ENCODE data around the gene CCNI.
"Not testable (repeated sequence)": the region's sequence is repeated elsewhere in the genome, so short reads cannot be mapped to it uniquely, and the experiment has no call there.

CCNI gene

DNA sequence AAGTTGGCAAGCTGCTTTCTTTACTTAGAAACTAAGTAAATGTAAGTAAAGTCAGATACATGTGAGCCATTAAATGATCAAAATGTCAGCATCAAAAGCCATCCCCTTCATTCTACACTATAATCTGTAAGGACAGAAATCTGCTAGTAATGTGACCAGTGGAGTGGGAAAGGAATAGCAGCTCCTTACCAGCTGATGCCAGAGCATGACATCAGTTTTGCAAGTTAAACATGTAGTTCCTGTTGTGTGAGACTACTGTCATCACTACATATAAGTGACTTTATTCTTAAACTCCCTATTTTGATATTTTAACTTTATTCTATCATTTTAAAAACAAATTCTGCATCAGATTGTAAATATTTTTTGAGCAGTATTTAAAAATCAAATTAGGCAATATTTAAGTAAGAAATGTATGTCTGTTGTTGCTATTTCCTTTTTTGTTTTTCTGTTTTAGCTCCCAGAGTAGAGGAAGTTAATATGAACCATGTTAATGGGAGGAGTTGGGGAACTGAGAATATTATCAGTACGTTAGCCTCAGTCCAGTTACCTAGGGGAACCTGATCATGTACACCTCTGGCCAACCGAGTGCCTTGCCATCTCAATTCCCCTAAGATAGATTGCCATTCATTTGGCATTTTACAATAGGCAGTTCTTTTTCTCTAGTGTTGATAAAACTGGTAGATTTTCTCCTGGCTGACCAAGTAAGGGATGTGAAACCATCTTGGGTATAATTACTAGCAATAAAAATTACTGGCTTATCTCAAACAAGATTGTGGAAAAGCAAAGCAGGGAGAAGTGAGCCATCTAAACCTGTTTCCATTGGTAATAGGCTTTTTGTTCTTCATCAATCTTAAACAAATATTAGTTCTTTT, 34.7 kb downstream of the CCNI start:
- DNase-seq (ENCODE audit: extremely low read depth in 1 of 2, low read depth in 1 of 2), result no peak

DNA sequence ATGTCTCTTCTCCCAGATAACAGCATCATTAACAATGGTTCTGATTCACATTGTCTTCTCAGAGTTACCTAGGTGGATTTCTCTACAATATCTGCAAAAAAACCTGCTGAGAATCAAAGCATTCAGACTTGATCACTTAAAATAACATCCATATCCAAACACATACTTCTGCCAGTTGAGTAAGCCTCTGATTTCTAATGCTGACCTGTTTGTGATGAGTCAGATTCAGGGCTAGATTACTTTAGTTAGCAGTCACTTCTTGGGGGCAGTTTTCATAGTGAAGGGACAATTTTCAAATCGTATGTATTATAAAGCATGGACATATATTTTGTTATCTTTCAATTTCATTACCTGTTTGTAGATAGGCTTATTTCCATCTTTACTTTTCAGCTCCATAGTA, 35.5 kb downstream of the CCNI start:
- DNase-seq (ENCODE audit: extremely low read depth in 1 of 2, low read depth in 1 of 2), result no peak

DNA sequence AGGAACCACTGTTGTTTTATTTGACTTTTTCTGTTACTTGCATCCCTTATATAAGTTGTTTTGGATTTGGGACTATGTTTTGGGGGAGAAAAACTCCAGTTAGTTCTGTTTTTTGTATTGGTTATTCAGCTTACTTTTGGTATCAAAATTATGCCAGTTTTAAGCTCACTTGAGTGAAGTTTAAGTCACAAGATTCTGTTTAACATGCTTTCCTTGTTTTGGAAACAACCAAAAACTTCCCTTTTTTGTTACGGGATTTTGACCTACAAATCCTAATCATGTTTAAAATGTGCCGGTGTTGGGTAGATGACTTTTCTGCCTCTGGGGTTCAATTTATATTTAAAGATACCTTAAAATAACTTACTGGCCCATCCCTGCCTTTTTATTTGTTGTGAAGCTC, 36.0 kb downstream of the CCNI start:
- no peak for DNase-seq (ENCODE audit: extremely low read depth in 1 of 2, low read depth in 1 of 2)

DNA sequence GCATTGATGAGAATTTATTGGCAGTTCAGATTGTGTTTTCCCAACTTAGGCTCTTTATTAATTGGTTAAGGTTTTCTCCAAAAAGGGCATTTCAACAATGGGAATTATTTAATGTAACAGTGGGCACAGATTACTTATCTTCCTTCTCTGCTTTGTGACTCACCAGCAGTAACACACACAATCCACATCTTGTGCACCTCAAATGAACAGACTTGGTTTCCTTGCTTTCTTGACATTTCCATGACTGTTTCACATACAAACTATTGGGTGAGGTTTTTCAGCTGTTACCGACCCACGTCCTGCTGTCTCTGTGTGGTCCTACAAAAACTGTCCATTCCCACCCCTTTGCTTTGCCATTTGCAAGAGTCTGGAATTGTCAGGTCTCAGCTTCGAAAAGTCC, 38.1 kb downstream of the CCNI start:
- DNase-seq (ENCODE audit: extremely low read depth in 1 of 2, low read depth in 1 of 2), result no peak

DNA sequence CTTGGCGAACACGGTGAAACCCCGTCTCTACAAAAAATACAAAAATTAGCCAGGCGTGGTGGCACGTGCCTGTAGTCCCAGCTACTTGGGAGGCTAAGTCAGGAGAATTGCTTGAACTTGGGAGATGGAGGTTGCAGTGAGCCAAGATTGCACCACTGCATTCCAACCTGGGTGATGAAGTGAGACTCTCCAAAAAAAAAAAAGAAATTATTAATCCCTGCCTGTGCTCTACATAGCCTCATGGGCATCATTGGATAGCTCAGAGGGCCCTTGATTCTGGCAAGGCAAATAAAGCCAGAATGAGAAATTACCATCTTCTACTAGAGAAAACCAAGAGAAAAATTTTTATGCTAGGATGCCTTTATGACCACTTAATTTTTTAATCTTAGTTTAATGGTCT, 38.6 kb downstream of the CCNI start:
- not testable (repeated sequence) for DNase-seq (ENCODE audit: extremely low read depth in 1 of 2, low read depth in 1 of 2)

DNA sequence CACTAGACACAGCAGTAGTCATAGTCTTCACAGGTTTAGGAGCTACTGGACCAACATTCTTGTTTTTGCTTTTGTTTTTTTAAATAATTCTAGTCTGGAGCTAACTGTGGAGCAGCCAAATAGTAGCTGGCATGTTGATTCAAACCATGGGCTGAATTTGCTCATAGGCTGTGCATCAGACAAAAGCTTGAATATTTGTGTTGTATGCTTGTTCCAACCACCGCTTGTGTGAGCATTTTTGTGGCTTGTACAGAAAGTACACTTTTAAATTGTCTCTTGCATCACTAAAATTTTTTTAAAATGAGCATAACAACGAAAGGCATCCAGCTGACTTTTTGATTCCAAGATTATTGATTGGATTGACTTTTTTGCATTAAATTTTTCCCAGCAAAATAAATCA, 39.6 kb downstream of the CCNI start:
- no peak for DNase-seq (ENCODE audit: extremely low read depth in 1 of 2, low read depth in 1 of 2)

DNA sequence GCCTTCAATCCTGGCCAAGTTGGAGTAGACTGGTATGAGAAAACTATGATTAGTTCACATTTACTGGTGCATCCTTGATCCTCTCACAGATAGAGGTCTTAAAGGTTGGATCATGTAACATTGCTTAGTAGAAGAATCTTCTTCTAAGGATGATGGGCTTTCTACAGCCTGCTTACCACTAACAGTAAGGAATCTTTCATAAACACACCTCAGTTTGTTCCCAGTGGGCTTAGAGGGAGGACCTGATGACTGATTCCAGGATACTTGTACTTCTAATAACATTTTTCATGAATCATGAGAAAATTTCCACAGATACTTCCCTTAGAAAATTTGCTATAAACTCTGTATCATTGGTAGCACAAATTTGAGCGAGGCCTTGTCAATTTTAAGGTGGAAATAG, 40.6 kb downstream of the CCNI start:
- DNase-seq (ENCODE audit: extremely low read depth in 1 of 2, low read depth in 1 of 2), result no peak

DNA sequence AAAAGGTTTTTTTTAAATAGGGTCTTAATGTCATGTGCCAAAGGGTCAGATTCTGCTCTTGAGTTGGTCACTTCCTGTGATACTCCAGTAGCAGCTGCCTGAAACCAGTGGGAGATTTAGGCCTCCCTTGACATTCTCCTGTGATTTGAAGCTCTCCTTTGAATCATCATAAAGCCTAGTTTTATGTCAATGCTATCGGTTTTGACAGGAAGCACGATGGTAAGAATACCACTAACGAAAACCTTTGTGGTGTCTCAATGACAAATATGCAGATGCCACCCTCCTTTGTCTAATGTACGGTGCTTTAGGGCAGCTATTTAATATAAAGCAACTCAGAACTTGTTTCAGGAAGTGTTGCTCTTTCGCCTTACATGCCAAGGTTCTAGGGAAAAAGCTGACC, 44.2 kb downstream of the CCNI start:
- DNase-seq (ENCODE audit: extremely low read depth in 1 of 2, low read depth in 1 of 2), result no peak

DNA sequence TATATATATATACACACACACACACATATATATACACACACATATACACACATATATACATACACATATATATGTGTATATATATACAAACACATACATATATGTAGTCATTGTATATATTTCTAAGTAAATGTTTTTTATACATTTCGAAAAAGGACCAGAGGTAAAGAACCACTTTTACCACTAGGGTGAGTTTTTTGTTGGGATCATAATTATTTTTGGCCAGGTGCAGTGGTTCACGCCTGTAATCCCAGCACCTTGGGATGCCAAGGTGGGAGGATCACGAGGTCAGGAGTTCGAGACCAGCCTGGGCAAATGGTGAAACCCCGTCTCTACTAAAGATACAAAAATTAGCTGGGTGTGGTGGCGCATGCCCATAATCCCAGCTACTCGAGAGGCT, 46.0 kb downstream of the CCNI start:
- not testable (repeated sequence) for DNase-seq (ENCODE audit: extremely low read depth in 1 of 2, low read depth in 1 of 2)

DNA sequence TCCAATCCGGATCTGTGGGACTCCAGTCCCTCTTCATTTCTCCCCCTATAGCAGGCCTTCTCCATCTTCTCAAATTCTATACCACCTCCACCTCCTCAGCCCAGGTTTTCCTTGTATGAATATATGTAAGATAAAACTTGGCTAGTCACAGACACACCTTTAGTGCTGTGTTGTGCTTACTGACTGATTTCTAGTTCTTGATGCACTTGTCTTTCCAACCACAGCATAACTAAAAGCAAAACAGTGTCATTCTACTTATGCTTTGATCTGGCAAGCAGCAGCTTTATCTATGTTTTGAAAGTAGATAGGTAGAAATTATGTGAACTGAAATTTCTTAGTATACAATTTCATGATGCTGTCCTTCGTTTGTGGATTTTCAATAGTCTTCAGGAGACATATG, 47.5 kb downstream of the CCNI start:
- DNase-seq (ENCODE audit: extremely low read depth in 1 of 2, low read depth in 1 of 2), result no peak

DNA sequence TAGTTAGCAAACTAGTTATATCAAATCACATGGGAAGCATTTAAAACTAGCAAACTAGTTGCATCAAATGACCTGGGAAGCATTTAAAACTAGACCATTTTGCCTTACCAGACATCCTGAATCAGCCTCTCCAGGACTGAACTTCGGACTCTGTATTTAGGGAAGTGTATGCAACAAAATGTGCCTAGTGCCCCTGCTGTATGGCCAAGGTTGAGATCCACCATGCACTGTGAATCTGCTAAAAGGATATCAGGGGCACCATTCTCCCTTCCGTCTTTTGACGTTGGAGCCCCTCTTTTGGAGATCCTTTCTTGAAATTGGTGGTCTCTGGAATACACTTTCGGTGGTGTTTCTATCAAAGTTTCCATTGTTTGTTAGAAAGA, 49.5 kb downstream of the CCNI start:
- no peak for DNase-seq (ENCODE audit: extremely low read depth in 1 of 2, low read depth in 1 of 2)

DNA sequence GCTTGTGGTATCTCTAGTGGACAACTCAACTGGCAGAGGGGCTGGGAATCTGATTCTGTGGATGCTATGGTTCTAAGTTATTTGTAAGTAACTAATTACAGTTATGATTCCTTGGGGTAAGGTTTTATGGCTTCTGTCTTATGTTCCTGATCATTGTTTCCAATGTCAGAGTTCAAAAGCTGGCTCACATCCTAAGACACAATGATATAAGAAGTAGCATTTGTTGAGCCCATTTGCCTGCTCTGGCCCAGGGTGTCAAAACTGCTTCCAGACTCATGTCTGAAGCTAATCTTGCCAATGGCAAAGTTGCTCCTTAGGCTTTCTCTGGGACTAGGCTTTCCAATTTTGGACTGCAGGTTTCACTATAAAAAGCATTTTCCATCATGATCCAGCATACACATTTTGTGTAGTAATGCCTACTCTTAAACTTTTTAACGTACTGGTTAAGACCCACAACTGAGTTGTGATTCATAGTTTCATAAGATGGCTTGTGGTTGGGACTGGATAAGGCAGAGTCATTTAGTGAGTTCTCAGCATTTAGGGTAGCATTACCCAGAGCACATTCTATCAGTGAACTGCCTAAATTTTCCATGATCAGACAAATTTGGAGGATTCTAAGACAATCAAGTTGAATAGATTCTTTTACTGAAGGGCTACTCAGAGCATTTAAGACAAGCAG, 50.0 kb downstream of the CCNI start:
- no peak for DNase-seq (ENCODE audit: extremely low read depth in 1 of 2, low read depth in 1 of 2)

DNA sequence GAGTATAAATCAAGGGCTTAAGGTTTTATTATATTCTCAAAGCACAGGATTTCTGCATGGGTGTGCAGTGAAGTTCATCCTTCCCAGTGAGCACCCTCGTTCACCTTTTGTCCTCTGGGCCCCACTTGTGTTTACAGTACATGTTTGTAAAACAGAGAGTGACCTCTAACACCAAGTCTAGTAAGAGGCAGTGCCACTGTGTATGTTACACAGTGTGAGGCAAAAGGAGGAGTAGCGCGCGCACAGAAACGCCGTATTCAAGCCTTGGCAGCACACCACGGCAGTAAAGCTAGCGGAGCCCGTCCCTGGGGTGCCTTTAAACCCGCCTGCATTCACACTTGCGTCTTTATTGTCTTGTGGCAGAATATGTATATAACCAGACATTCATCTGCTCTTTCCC, 51.9 kb downstream of the CCNI start:
- DNase-seq (ENCODE audit: extremely low read depth in 1 of 2, low read depth in 1 of 2), result no peak

DNA sequence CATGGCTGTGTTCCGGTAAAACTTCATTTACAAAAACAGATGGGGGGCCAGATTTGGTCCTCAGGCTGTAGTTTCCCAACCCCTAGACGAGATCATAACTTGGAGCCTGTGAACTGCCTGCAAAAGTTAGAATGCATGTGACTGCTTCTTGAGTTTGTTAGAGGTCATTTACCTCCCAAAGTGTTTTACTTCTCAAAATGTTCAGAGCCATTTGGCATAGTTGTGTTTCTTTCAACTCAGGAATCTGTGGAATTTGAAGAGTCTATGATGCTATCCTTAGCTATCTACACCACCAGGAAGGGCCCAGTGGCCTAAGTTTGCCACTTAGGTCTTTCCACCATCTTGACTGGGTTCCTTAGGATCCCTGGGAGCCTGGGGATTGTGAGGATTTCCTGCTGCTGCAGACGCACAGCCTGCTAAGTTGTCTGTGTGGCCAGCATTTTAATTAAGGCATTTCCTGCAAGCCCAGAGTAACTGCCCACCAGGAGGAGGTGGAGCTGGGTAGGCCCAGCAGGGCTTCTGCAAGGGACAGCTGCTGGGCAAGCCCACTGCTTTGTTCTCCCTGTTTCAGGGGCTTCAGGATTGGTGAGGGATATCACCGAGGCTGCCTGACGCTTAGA, 53.1 kb downstream of the CCNI start:
- no peak for DNase-seq (ENCODE audit: extremely low read depth in 1 of 2, low read depth in 1 of 2)

DNA sequence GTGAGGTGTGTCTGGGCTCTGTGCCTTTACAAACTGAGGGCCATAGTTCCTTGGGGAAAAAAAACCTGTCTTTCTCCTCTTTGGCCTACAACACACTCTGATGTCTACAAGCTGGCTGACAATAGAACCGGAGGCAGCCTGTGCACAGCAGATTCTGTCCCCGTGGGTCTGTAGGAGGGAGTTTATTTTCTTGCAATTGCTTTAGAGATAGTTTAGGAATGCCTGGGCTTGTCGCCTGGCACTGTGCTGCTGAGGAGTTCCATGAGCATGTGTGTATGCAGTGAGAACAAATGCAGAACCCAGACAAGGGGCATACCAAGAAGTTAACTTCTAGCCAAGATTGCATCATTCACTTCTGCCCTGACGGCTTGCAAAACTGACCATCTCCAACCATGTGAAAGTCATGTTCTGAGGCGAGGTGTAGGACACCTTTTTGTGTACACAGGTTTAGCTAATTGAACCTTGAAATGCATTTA, 54.1 kb downstream of the CCNI start:
- DNase-seq (ENCODE audit: extremely low read depth in 1 of 2, low read depth in 1 of 2), result no peak

DNA sequence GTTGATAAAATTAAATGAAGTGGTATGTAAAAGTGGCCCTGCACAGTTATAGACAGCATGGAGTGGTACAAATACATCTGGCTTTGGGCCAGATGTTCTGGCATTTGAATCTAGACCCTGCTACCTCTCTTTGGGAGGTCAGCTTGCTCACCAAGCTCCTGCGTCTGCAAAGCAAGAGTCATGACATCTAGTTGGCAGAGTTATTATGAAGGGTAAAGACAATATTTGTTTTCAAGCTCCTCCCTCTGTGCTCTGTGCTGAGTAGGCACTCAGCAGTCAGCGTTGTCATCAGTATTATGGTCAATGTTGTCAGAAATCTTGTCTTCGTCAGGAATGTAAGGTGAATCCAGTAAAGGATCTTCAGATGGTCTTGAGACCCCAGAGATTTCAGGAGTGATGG, 55.8 kb downstream of the CCNI start:
- no peak for DNase-seq (ENCODE audit: extremely low read depth in 1 of 2, low read depth in 1 of 2)

DNA sequence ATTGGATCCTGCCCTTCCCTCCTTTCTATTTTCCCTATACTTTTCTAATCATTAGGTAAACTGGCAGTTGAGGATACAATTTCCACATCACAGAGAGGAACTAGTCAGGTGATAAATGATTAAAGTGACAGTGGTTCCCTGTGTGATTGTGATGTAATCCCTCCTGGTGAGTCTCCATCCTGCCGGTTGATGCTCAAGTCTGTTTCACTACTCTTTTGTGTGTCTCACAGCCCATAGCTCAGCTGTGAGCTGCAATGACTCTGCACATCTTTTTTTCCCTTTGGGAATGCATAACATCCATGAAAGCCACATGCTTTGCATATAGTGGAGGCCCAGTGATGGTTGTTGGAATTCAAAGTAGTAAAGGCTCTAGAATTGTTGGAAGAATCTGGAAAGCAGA, 60.4 kb downstream of the CCNI start:
- no peak for DNase-seq (ENCODE audit: extremely low read depth in 1 of 2, low read depth in 1 of 2)

DNA sequence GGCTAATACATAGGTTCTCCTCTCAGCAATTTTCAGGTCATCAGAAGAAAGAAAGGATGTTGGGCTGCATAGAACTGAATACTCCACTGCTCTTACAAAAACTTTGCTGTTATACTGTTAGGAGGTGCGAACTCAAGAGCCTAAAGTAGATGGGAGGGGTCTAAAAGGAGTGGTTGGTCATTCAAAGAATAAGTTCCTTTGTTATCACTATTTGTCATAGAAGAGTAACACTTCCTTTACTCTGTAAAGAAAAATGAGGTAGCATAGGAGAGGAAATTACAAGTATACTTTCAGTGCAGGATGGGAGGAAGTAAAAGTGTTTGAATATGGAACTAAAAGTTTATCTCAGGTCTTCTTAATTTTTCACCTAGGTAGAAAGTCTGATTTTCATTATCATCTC, 61.5 kb downstream of the CCNI start:
- DNase-seq (ENCODE audit: extremely low read depth in 1 of 2, low read depth in 1 of 2), result no peak

DNA sequence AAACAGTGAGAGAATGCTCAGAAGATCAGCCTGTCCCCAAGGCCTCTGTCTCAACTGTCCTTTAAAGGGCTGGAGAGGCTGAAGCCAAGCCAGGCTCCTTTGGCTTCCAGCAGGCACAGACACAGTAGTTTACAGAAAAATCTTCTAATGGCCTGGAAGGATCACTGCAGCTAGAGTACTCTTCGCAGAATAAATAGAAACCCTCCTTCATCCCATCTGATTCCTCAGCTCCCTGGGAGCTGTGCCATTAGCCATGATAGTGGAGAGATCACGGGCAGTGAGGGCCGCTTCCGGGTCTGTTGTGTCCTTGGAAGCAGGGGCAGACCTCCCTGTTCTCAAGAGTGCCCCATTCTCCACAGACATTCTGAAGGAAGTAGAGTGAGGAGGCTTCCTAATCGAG, 63.1 kb downstream of the CCNI start:
- DNase-seq (ENCODE audit: extremely low read depth in 1 of 2, low read depth in 1 of 2), result no peak

DNA sequence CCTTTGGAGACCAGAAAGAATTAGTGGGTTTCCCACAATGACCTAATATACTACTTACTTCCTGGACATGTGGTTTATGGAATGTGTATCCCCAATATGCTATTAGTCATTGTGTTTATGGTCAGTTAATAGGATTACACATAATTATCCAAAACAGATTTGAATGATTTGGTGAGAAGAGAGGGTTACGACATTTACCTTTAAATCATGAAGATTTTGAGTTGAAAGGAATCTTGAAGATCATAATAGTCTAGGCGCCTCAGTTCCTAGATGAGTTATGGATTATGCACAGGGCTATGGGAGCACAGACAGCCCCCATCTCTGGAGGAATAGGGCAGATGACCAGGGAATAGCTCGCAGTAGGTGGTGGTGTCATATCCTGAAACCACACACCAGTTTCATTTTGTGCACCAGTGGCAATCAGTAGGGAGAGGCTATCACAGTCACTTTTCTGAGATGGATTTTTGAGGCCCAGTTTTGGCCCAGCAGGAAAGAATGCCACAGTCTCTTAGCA, 64.9 kb downstream of the CCNI start:
- no peak for DNase-seq (ENCODE audit: extremely low read depth in 1 of 2, low read depth in 1 of 2)

DNA sequence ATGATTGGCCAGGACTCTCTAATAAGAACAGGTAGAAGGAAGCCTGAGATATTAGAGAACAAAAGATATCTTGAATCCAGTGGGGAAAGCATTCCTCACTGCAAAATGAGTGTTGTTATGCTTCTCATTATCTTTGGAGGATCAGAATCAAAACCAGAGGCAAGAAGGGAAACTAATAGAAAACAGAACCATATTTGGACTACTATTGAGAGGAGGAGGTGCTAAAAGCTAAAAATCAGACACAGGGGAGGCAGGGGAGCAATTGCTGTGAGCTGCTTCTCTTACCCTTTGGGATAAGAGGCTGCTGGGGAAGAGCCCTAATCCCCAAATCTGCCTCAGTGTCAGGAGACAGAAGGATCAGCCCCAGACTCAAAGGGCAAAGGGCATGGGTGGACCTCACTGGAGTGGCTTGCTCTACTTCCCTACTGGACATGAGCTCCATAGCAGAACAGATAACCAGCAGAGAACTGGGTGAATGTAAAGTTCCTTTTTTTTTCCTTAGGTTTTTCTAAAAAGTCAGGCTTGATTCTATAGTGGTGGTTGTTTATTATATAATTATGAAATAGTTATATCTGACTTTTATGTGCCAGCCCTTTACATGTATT, 66.2 kb downstream of the CCNI start:
- DNase-seq (ENCODE audit: extremely low read depth in 1 of 2, low read depth in 1 of 2), result no peak

All from stimulated activated CD8-positive, alpha-beta memory T cell treated with anti-CD3 and anti-CD28 coated beads, Interleukin-7, amount 100 ng/mL, for 48 hours (primary cell).